Thoracic aorta (tissue), 2 donors: ENCODE data around the gene BRMS1. TPM values are rescaled to one million over a fixed set of nuclear protein-coding genes. Genes with fewer than 3 reads are reported as not detected.

Experiments
- ATAC-seq: fragments of 150-250 bp; one replicate; pipeline ENCODE4 v1.8.0; 2017; ENCODE audit warnings: low read depth; ENCODE audit not compliant: insufficient number of reproducible peaks, low FRiP score
- DNase-seq: peaks from one replicate; pipeline ENCODE4 v3.0.0-alpha.2; 2020; ENCODE audit warnings: low spot score
- H3K27ac ChIP-seq, 2 donors: fragments of 200-600 bp; sonication (generic); 1 replicate in 1 of 2; 2 replicates in 1 of 2; pipeline ENCODE4 v1.5.1; 2016; ENCODE audit warnings: mild to moderate bottlenecking in 2 of 2, moderate library complexity in 2 of 2
- H3K27me3 ChIP-seq: fragments of 200-600 bp; sonication (generic); replicated peaks from 2 replicates; pipeline ENCODE4 v1.6.0; 2016; ENCODE audit warnings: mild to moderate bottlenecking; ENCODE audit not compliant: insufficient read depth
- H3K36me3 ChIP-seq: fragments of 200-600 bp; sonication (generic); one replicate; pipeline ENCODE4 v1.5.1; 2016
- H3K4me1 ChIP-seq, 2 donors: fragments of 200-600 bp; sonication (generic); 1 replicate in 1 of 2; 2 replicates in 1 of 2; pipeline versions ENCODE4 v1.5.1 to v1.6.0; 2016; ENCODE audit warnings: low read depth in 2 of 2, mild to moderate bottlenecking in 1 of 2; ENCODE audit not compliant: control insufficient read depth in 1 of 2
- H3K4me3 ChIP-seq: fragments of 200-600 bp; sonication (generic); 2 replicates; pipeline ENCODE4 v1.5.1; 2016; ENCODE audit warnings: mild to moderate bottlenecking
- H3K9me3 ChIP-seq: fragments of 200-600 bp; sonication (generic); 2 replicates; pipeline ENCODE4 v1.5.1; 2016
- CTCF ChIP-seq: fragments of 200-600 bp; sonication (generic); IDR thresholded peaks from one replicate; pipeline ENCODE4 v1.5.1; 2019; ENCODE audit warnings: antibody characterized with exemption
- total RNA-seq, 2 donors: library from RNA; depleted of rRNA; stranded (reverse); fragments of >200 nt; gene quantifications; one replicate each; pipeline versions ENCODE4 v1.1.0 to v1.2.3, GENCODE V29; 2016

BRMS1 gene
- total RNA-seq, 2 donors from 2014 or later, result 35.0 to 48.1 TPM

GRCh38 chr11:66338276-66339161, 6.4 kb downstream of the BRMS1 start:
- DNase-seq (no peak), ATAC-seq (no peak)
- Histone ChIP-seq H3K4me3 (no peak overlapping the region), H3K27me3 (no peaks in the 10 kb centered on the region), H3K9me3 (no peaks in the 10 kb centered on the region), H3K27ac (no peak overlapping the region), H3K4me1 (peaks cover 16 to 26% of the 10 kb centered on the region in 2 donors), H3K36me3 (peaks cover 29% of the 10 kb centered on the region)
- no peak for TF ChIP-seq CTCF

- no peak for ATAC-seq
- H3K36me3 ChIP-seq, result peaks cover 29% of the 10 kb centered on the region
Observed at GRCh38 chr11:66337103-66337899, 7.6 kb downstream of the BRMS1 start.

GRCh38 chr11:66336234-66337102, 8.4 kb downstream of the BRMS1 start, which contains the start of gene RIN1:
RIN1 (minus strand) TSS chr11:66336434; CDS start chr11:66336402, 32 bp downstream.
- peak within 1 kb of the TSS; percentile 10 to 55 for H3K27ac ChIP-seq
- no peaks in the 10 kb centered on the region for H3K9me3 ChIP-seq
- DNase-seq (no peak), ATAC-seq (peak; percentile 48)
- H3K36me3 ChIP-seq, result peaks cover 25% of the 10 kb centered on the region
- peak within 1 kb of the TSS; percentile 83 for H3K4me3 ChIP-seq
- TF ChIP-seq CTCF, result no peak
- no peaks in the 10 kb centered on the region for H3K27me3 ChIP-seq
- peaks cover 13 to 20% of the 10 kb centered on the region in 2 donors for H3K4me1 ChIP-seq

More at GRCh38 chr11:66337103-66337899, 7.6 kb downstream of the BRMS1 start:
- Histone ChIP-seq H3K27ac (peak overlapping the region in 1 of 2 donors; percentile 10), H3K4me1 (peaks cover 13 to 20% of the 10 kb centered on the region in 2 donors), H3K4me3 (no peak overlapping the region), H3K9me3 (no peaks in the 10 kb centered on the region), H3K27me3 (no peaks in the 10 kb centered on the region)
- DNase-seq, result no peak
- no peak for TF ChIP-seq CTCF

GRCh38 chr11:66335531-66336233, 9.2 kb downstream of the BRMS1 start:
- ATAC-seq (no peak), DNase-seq (no peak)
- H3K9me3 ChIP-seq, result no peaks in the 10 kb centered on the region
- peak overlapping the region; percentile 83 for H3K4me3 ChIP-seq
- peak overlapping the region; percentile 10 to 55 for H3K27ac ChIP-seq
- TF ChIP-seq CTCF, result no peak
- peaks cover 18% of the 10 kb centered on the region for H3K36me3 ChIP-seq
- H3K27me3 ChIP-seq, result no peaks in the 10 kb centered on the region
- peaks cover 13 to 20% of the 10 kb centered on the region in 2 donors for H3K4me1 ChIP-seq
